Sigmoid colon (tissue), 4 donors: ENCODE data around the gene MAPKAP1.

Experiments
- CTCF ChIP-seq, 4 experiments: fragments of 450-650 bp in 3 of 4; fragments of 200-600 bp in 1 of 4; IDR thresholded peaks; one replicate each; pipeline ENCODE4 v1.5.1; 2016 to 2019; ENCODE audit warnings: antibody characterized with exemption in 4 of 4, mild to moderate bottlenecking in 3 of 4, moderate library complexity in 2 of 4
- POLR2A ChIP-seq, 2 donors: fragments of 450-650 bp; IDR thresholded peaks; one replicate each; pipeline ENCODE4 v1.6.1; 2016; ENCODE audit warnings: antibody characterized with exemption in 2 of 2, mild to moderate bottlenecking in 2 of 2, moderate library complexity in 2 of 2
- POLR2AphosphoS5 ChIP-seq, 4 donors: sonication (generic); formaldehyde crosslinking; IDR thresholded peaks; one replicate each; pipeline ENCODE4 v1.6.1; 2017; ENCODE audit warnings: antibody characterized with exemption in 4 of 4

GRCh38 chr9:125746774-125747052 is 39.7 kb upstream of the MAPKAP1 start:
- no peak for TF ChIP-seq CTCF (IDR thresholded peaks at IDR 0.05)
- TF ChIP-seq POLR2A (IDR thresholded peaks at IDR 0.05): no peak
- TF ChIP-seq POLR2AphosphoS5 (IDR thresholded peaks at IDR 0.05): no peak
